GM21360 (cell line): ENCODE results near the gene FNDC3B.

Experiments
- ATAC-seq: cut with Tn5 transposase; IDR thresholded peaks from one replicate; pipeline ENCODE4 v1.9.1; 2021; ENCODE audit warnings: mild to moderate bottlenecking, moderate library complexity; ENCODE audit not compliant: unreplicated experiment

FNDC3B gene

GRCh38 chr3:172111163-172111562 lies 71.8 kb downstream of the FNDC3B start:
- ATAC-seq, result no peak

- ATAC-seq, result no peak
Observed at GRCh38 chr3:172112078-172112733, 72.8 kb downstream of the FNDC3B start.

GRCh38 chr3:172112734-172113120 lies 73.3 kb downstream of the FNDC3B start:
- ATAC-seq, result no peak

GRCh38 chr3:172113710-172114109 lies 74.3 kb downstream of the FNDC3B start:
- no peak for ATAC-seq

- no peak for ATAC-seq
Observed at GRCh38 chr3:172115059-172115458, 75.7 kb downstream of the FNDC3B start.

GRCh38 chr3:172115787-172116186 lies 76.4 kb downstream of the FNDC3B start:
- no peak for ATAC-seq

GRCh38 chr3:172118019-172118418 lies 78.6 kb downstream of the FNDC3B start:
- ATAC-seq, result no peak

GRCh38 chr3:172119266-172119969 lies 80.0 kb downstream of the FNDC3B start:
- ATAC-seq, result no peak

GRCh38 chr3:172120912-172121311 lies 81.5 kb downstream of the FNDC3B start:
- ATAC-seq, result no peak

- ATAC-seq, result no peak
Observed at GRCh38 chr3:172121981-172122380, 82.6 kb downstream of the FNDC3B start.

GRCh38 chr3:172124271-172124670 lies 84.9 kb downstream of the FNDC3B start:
- no peak for ATAC-seq

GRCh38 chr3:172125053-172125452 lies 85.7 kb downstream of the FNDC3B start:
- no peak for ATAC-seq

GRCh38 chr3:172125963-172126457 lies 86.6 kb downstream of the FNDC3B start:
- ATAC-seq, result no peak

- no peak for ATAC-seq
Observed at GRCh38 chr3:172126741-172127140, 87.4 kb downstream of the FNDC3B start.

GRCh38 chr3:172127141-172127540 lies 87.8 kb downstream of the FNDC3B start:
- no peak for ATAC-seq

- ATAC-seq, result no peak
Observed at GRCh38 chr3:172127929-172128580, 88.7 kb downstream of the FNDC3B start.

- no peak for ATAC-seq
Observed at GRCh38 chr3:172128858-172129257, 89.5 kb downstream of the FNDC3B start.

GRCh38 chr3:172129498-172129849 lies 90.1 kb downstream of the FNDC3B start:
- no peak for ATAC-seq

- ATAC-seq, result no peak
Observed at GRCh38 chr3:172129850-172130716, 90.7 kb downstream of the FNDC3B start.

- no peak for ATAC-seq
Observed at GRCh38 chr3:172130717-172131050, 91.3 kb downstream of the FNDC3B start.

GRCh38 chr3:172131746-172132145 lies 92.4 kb downstream of the FNDC3B start:
- ATAC-seq, result no peak
